Head of caudate nucleus (tissue), 42 donors: ENCODE data around the gene IQCE.

Experiments
- DNase-seq, 42 donors: peaks; one replicate each; pipeline versions ENCODE4 v3.0.0 to v3.0.0-alpha.2; 2020 to 2021; ENCODE audit warnings: mixed read lengths in 7 of 42
- intact Hi-C: fragments of 100-400 bp; cut with DNase I; formaldehyde crosslinking; loops from one replicate; pipeline ENCODE4 v1.15.0; 2022

The IQCE gene

DNA sequence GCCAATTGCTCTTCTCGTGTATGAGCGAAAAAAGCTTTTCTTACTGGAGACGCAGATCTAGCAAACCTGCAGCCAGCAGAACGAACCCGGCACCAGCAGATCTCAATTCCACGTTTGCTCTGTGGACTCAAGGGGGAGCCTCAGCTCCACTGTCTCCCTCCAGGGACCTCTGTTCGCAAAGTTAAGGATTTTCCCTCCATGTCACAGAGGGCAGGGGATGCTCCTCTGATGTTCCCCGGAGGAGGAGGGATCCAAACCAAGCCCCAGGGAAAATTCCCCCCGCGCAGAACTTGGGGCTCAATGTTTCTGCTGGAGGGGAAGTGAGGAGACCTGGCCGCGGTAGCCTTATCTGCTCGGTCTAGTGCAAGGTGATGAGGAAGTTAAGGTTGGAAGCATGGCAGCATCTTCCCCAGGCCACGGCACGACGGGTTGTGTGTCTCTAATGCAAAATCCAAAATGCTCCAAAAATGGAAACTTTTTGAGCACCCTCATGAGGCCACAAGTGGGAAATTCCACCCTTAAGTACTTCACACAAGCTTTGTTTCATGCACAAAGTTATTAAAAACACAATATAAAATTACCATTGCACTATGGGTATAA is 9.0 kb downstream of the IQCE start:
- intact Hi-C loops, result loop anchor here (10.0 kb wide), 1 partner anchor 117 kb away; the partner anchor contains the start of gene AMZ1
- DNase-seq, result peak; percentile 49 to 90 (median 71)

DNA sequence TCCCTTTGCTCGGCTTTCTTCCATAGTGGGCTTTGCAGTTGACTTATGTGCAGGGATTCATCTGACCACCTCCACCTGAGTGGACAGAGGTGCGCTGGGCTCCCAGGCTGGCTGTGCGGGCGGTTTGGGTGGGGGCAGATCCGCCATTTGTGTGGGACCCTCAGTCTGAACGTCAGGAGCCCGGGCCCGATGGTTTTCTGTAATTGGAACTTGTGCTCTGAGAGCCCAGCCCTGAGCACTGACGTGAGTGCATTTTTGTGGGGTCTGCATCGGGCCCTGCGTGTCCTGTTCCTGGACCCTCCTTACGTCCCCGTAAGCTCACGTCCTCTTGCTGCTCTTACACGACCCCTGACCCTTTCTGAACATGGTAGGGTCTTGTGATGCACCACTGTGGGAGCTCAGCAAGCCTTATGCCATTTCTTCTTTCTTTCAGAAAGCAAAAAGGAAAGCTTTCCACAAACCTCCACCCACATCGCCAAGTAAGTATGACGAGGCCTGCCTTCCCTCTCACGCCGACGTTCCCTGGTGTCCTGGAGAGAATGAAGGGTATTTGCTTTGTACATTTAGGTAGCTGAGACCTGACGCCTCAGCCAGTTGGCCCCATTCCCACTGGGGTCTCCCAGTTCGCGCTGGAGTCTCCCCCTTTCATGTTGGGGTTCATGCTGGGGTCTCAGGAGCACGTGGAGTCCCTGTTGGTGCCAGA is 9.9 kb downstream of the IQCE start:
- intact Hi-C loops, result loop anchor here (10.0 kb wide), 1 partner anchor 116 kb away; the partner anchor contains the start of gene AMZ1
- DNase-seq, result peak in 14 of 42 donors; percentile 25 to 67 (median 46)

DNA sequence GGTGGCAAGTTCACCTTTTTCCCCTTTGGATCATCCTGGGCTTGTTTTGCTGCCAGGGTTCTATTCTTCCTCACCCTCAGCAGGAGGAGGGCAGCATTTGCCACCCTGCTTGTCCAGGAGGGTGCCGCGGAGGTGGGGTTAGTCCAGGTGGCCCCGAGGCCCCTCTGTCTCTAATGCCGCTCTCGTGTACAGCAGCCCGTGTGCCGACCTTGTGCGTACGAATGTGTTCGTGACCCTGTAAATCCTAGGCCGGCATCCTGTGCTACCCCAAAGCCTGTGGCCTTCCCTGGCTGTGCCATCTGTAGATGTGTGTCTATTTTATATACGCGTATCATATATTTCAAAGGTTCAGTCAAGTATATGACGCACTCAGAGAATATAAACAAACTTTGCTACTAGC is 10.6 kb downstream of the IQCE start:
- no peak for DNase-seq

DNA sequence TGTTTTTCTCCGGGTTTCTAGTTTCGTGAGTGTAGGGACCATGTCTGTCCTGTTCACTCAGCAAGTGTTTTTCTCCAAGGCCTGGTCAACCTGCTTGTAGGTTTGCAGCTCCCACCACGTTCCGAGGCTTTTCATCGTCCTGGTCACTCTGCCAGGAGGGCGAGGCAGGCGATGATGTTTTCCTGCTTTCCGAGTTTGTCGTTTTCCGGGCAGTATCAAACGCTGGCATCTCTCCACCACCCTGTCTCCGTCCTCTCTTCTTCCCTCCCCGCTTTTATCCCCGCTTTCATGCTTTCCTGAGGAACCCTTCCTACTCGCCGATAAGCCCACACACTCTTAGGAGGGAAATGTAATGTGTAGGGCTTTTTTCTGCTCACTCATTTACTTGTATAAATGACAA is 11.2 kb downstream of the IQCE start:
- DNase-seq, result no peak
- intact Hi-C loops, result no loop called here

More for the DNA sequence above, 10.6 kb downstream of the IQCE start:
- intact Hi-C loops, result loop anchor here (10.0 kb wide), 1 partner anchor 115 kb away; the partner anchor contains the start of gene AMZ1

DNA sequence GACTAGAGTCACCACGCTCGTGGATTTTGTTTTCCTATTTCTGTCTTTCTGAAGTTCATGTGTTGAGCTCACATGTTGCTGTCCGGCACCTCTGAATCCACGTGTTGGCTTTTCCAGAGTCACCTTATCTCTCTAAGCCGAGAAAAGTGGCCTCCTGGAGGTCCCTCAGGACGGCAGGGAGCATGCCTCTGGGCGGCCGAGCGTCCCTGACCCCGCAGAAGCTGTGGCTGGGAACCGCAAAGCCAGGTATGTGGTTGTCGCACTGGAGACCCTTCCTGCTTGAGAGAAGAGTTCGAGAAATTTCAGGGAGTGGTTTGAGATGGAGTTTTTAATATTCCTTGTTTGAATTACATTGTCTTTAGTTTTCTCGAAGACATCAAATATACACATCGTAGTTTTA is 12.6 kb downstream of the IQCE start:
- DNase-seq, result no peak
- intact Hi-C loops, result no loop called here

DNA sequence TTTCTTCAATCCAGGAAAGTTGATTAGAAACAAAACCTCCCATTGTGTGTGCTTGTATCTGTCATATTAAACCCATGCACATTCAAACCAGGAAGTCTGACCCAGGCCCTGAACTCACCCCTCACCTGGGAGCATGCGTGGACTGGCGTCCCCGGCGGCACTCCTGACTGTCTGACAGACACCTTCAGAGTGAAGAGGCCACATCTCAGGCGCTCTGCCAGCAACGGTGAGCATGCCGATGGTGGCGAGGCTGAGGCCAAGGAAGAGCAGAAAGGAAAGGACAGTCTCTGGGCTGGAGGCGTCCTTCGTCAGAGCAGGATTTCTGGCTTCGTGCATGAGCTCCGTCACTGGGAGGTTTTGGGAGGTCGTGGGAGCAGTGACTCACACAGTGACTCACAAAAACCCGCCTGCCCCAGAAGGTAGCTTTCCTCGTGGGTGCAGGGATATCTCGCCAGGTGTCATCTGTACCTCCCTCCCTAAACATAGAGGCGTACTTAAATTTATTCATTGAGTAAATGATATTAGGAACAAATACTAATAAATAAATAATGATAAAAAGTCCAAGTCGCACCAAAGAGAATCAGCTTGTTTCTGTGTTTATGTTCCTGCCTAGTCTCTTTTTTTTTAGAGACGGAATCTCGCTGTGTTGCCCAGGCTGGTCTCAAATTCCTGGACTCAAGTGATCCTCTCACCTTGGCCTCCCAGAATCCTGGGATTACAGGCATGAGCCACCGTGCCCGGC is 13.5 kb downstream of the IQCE start:
- peak; percentile 45 to 93 (median 76) for DNase-seq
- intact Hi-C loops, result no loop called here

DNA sequence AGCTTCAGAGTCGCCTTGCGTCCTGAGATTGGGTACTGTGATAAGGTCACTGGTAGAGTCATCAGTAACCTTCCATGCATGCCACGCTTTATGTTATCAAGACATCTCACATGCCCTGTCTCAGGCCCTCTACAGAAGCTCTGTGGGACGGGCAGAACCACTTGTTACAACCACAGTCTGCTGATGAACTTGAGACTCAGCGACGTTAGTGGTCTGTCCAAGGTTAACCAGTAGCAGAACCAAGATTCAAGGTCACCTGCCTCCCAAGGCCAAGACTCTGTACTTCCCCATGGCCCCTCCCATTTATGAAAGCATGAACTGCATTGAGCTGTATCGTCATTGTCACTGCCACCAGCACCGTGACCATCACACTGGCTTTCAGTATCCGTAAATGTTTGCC is 15.0 kb downstream of the IQCE start:
- intact Hi-C loops, result no loop called here
- no peak for DNase-seq

DNA sequence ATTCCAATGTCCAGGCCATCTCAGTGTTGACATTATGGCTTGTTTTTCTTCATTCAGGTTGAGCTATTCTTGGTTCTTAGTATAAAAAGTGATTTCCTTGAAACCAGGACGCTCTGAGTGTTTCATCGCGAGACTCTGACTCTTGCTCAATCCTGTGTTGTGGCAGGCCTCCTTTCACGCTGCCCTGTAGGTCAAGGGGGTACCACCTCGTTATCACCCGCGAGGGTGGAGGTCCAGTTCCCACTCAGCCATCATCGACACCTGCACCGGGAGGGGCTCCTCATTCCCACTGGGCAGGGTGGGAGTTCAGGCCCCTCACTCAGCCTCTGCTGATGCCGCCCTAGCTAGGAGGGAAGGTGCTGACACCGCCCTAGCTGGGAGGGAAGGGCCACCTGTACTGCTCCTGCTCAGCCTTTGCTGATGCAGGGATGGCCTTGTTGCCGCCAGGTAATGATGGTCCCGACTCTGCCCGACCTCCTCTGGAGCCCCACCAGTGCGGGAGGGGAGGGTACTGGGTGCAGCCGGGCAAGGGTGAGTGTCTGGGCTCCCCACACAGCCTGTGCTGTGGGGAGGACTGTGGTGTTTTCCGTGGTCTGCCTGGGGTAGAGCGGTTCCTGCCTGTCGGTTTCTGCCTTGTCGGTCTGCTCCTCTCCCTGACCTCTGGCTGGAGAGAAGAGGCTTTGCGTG is 16.4 kb downstream of the IQCE start:
- intact Hi-C loops, result no loop called here
- no peak for DNase-seq

DNA sequence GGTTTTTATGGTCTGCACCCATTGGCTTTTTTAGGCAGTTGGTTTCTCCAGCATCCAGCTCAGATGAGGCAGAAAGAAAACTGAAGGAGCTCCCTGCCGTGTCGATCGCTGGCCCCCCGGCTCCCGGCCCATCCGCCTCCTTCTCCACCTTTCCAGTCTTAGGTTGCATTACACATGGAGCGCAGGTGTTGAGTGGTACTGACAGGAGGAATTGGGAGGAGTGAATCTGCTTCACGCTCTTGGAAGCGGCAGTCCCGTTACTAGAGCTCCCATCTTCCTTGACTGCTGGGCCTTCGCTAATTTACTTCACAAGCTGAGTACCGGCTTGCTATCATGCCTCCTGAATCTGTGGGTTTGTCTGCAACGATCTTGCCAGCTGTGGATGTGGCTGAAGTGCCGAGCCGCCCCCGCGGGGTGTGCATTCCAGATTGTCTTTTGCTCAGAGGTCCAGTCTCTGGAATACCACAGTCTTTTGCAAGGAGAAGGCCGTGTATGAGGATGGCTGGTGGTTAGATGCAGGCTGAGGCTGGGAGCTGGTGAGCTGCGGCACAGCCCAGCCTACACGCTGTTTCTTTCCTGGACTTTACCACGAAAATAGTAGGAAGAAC is 17.1 kb downstream of the IQCE start:
- intact Hi-C loops, result no loop called here
- peak in 16 of 42 donors; percentile 17 to 74 (median 36) for DNase-seq

DNA sequence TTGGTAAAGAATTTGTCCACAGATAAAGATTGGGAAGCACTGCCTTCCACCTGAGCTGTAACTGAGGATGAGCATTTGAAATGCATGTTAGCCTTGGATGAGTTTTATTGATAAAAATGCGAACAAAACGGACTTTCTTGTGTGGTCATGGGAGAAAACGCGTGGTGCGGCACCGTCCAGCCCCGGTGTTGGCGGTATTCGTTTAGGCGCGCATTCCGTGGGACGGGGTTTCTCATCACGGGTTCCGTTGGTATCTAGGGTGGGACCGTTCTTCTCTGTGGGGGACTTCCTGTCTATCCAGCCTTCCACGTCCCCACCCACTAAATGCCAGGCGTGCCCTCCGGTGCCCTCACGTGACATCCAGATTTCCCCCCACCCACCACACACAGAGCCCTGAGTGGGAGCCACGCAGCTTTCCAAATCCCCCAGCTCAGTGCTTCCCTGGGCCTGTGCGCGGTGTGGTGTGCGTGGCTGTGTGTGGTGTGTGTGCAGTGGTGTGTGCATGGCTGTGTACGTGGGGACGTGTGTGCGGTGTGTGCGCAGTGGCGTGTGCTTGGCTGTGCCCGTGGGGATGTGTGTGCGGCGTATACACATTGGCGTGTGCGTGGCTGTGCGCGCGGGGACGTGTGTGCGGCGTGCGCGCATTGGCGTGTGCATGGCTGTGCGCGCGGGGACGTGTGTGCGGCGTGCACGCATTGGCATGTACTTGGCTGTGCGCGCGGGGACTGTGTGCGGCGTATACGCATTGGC is 18.1 kb downstream of the IQCE start:
- no peak for DNase-seq
- intact Hi-C loops, result no loop called here

DNA sequence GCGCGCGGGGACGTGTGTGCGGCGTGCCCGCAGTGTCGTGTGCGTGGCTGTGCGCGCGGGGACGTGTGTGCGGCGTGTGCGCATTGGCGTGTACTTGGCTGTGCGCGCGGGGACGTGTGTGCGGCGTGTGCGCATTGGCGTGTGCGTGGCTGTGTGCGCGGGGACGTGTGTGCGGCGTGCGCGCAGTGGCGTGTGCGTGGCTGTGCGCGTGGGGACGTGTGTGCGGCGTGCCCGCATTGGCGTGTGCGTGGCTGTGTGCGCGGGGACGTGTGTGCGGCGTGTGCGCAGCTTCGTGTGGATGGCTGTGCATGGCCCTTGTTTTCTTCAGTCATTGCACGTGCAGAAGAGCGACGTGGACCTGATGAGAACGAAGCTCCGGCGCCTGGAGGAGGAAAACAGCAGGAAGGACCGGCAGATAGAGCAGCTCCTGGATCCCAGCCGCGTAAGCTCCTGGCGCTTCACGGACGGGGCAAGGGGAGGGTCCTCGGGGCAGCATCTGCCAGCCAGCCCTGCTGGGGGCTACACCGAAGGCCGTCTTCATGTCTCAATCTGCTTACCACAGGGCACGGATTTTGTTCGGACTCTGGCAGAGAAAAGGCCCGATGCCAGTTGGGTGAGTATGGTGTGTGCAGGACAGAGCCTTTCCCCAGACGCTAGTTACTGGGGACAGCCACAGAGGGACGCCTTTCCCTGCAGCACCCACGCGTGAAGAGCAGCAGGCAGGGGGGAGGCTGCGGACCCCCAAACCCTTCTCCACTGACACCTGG is 19.3 kb downstream of the IQCE start:
- intact Hi-C loops, result no loop called here
- DNase-seq, result no peak

DNA sequence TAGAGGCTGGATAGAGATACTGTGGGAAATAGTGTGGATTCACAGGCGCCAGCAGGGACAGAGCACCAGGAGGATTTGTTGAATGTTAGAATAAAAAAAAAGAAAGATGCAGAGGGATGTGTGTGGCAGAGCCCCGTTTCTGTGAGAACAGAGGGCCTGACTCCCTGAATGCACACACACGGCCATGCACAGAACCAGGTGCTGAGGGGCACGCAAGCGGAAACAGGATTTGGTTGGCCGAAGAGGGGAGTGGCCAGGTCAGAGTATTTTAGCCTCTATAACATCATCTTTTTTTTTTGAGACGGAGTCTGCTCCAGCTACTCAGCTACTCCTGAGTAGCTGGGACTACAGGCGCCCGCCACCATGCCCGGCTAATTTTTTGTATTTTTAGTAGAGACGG is 21.9 kb downstream of the IQCE start:
- intact Hi-C loops, result no loop called here
- no peak for DNase-seq

DNA sequence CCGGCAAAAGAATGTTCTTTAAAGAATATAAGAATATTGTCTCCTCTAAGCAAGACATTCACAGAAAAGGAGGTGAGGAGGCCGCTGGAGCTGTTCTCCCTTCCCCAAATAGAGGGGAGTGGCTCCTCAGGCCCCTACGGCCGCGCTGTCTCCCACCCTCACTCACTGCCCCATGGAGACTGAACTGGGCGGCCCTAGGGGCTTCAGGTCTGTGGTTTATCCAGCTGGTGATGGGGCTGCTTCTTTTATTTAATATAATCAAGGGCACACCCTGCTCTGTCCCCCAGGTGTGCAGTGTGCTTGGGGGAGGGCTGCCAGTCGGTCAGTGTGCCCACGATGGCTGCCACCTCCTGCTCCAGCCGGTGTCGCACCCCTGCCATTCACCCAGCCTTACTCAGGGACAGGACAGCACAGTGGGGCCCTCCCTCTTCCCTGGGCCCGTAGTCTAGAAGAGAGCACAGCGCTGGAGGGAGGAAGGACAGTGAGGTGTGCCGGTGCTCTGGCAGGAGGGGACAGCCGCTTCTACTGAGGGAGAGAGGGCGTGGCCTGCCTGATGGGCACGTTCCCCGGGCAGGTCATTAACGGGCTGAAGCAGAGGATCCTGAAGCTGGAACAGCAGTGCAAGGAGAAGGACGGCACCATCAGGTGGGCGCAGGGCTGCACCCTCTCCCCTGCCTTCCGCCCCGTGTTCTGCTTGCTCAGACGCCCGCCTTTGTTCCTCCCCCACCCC is 23.4 kb downstream of the IQCE start:
- intact Hi-C loops, result no loop called here
- DNase-seq, result no peak

DNA sequence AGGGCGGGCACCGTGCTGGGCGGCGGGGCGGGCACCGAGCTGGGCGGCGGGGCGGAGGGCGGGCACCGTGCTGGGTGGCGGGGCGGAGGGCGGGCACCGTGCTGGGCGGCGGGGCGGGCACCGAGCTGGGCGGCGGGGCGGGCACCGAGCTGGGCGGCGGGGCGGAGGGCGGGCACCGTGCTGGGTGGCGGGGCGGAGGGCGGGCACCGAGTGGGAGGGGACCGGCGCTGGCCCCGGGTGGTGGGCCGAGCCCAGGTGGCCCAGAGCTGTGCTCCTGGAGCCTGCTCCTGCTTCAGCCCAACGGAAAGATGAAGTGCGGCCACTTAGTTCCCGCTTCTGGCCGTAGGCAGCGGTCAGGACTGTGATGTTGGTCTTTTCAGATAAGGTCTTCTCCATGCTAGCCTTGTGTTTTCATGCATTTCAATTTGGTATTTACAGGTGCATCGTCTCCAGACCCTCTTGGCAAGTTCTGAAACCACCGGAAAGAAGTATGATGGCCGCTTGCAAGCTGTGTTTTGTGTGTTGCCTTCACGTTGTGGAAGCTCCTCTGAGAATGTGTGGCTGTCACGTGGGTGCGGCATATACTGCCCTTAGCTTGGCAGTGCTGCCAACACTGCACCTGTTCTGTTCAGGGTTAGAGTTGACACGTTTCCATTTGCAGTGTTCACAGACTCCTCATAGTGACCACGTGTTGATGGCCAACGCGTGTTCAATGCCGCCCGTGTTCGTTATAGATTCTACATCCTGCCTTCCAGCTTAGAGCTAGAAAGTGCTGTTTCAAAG is 25.2 kb downstream of the IQCE start:
- DNase-seq, result no peak
- intact Hi-C loops, result no loop called here

DNA sequence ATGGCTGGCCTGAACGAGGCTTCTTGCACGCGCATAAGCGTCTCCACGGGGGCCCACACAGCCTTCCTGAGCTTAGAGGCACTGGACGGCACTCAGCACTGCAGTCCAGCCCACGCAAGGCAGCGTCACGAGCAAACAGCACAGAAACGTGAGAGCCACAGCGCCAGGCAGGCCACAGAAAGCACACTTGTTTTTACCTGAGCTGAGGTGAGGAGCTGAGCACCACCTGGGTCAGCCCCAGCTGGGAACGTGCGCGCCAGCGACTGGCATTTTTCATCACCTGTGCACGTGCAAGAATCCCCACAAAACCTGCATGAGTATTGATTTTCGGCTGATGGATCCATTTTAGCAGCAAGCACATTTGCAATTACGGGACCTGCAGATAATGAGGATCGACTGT is 26.7 kb downstream of the IQCE start:
- intact Hi-C loops, result no loop called here
- no peak for DNase-seq

DNA sequence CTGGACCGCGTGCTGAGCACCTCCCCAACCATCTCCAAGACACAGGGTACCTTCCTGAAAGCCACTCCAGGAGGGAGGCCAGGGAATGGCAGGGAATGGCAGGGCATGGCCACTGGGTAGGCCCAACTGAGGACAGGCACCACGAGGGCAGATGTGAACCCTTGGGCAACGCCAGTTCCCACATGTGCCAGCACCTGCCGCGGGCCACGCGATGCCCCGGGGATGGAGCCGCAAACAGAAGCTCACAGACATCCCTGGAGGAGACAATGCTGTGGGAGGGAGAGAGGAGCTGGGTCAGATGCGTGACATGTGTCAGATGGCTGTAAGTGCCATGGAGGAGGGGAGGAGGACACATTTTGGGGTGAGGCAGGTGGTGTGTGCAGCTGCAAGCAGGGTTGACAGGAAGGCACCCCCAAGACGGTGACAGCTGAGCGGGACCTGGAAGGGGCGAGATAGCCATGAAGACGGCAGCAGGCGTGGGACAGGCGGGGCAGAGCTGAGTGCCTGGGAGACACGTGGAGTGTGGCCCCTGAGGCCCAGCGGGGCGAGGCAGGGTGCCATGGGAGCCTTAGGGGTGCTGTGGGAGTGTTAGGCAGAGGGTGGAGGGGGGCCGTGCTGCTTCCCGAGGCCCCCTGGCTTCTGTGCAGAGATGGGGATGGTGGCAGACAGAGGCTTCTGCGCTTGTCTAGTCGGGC is 27.7 kb downstream of the IQCE start:
- intact Hi-C loops, result no loop called here
- no peak for DNase-seq
